Ovary (tissue), 3 donors: ENCODE measurements around the gene NRIP1.

ENCODE experiments used
- POLR2A ChIP-seq: fragments of 450-650 bp; IDR thresholded peaks from one replicate; pipeline ENCODE4 v1.6.1; 2017; ENCODE audit warnings: antibody characterized with exemption, mild to moderate bottlenecking, moderate library complexity
- TF ChIP-seq, protein P1 (sequence below), 3 donors: fragments of 450-650 bp in 2 of 3; fragments of 200-600 bp in 1 of 3; IDR thresholded peaks; one replicate each; pipeline versions ENCODE4 v1.5.1 to v1.8.0; 2016 to 2022; ENCODE audit warnings: antibody characterized with exemption in 3 of 3, mild to moderate bottlenecking in 1 of 3
- donor health status: DM: no; HTN: no; CAD: no.

DNA sequence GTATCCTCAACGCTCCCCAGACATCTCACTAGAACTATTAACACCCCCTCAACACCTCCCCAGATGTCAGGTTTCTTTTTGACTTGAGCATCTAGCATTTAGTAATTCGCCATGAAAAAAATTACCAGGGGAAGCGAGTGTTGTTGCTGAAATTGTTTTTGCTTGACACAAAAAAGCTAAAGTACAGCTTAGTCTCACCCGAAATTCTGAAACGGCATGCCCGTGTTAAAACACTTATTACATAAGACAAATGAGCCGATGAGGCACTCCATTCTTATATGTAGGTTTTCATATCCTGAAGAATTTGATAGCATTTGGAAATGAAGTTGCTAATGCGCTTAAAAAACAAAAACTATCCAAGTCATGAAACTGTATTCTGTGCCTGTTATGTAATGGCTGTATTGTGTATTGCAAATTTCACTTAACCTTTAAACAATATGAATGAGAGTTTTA, 1.3 kb upstream of the NRIP1 start:
- TF ChIP-seq, protein P1, sequence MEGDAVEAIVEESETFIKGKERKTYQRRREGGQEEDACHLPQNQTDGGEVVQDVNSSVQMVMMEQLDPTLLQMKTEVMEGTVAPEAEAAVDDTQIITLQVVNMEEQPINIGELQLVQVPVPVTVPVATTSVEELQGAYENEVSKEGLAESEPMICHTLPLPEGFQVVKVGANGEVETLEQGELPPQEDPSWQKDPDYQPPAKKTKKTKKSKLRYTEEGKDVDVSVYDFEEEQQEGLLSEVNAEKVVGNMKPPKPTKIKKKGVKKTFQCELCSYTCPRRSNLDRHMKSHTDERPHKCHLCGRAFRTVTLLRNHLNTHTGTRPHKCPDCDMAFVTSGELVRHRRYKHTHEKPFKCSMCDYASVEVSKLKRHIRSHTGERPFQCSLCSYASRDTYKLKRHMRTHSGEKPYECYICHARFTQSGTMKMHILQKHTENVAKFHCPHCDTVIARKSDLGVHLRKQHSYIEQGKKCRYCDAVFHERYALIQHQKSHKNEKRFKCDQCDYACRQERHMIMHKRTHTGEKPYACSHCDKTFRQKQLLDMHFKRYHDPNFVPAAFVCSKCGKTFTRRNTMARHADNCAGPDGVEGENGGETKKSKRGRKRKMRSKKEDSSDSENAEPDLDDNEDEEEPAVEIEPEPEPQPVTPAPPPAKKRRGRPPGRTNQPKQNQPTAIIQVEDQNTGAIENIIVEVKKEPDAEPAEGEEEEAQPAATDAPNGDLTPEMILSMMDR (IDR thresholded peaks at IDR 0.05), result no peak
- no peak for TF ChIP-seq POLR2A
